Osteocyte (in vitro differentiated cells): ENCODE data around the gene LRRC36. TPM values are rescaled to one million over a fixed set of nuclear protein-coding genes. Genes with fewer than 3 reads are reported as not detected.
"Not testable (repeated sequence)": the region's sequence is repeated elsewhere in the genome, so short reads cannot be mapped to it uniquely, and the experiment has no call there.

ENCODE experiments used
- DNase-seq: peaks from one replicate; pipeline ENCODE4 v3.0.0; 2021; ENCODE audit warnings: mixed read lengths; ENCODE audit not compliant: unreplicated experiment; ENCODE audit errors: extremely low spot score
- H3K27ac Mint-ChIP-seq: one replicate; pipeline ENCODE4 v1.8.0; 2021; ENCODE audit warnings: mild to moderate bottlenecking, mixed read lengths; ENCODE audit not compliant: unreplicated experiment
- H3K27me3 Mint-ChIP-seq: one replicate; pipeline ENCODE4 v1.8.0; 2021; ENCODE audit warnings: mixed read lengths; ENCODE audit not compliant: unreplicated experiment
- H3K36me3 Mint-ChIP-seq: one replicate; pipeline ENCODE4 v1.8.0; 2021; ENCODE audit warnings: mixed read lengths; ENCODE audit not compliant: unreplicated experiment
- H3K4me1 Mint-ChIP-seq: one replicate; pipeline ENCODE4 v1.8.0; 2021; ENCODE audit warnings: mixed read lengths; ENCODE audit not compliant: unreplicated experiment
- H3K4me3 Mint-ChIP-seq: one replicate; pipeline ENCODE4 v1.8.0; 2021; ENCODE audit warnings: mild to moderate bottlenecking, moderate library complexity, mixed read lengths; ENCODE audit not compliant: unreplicated experiment
- H3K9me3 Mint-ChIP-seq: one replicate; pipeline ENCODE4 v1.8.0; 2021; ENCODE audit warnings: mixed read lengths; ENCODE audit not compliant: unreplicated experiment
- CTCF ChIP-seq: fragments of 200-600 bp; sonication (generic); IDR thresholded peaks from 2 replicates; pipeline ENCODE4 v1.5.0; 2021; ENCODE audit warnings: antibody characterized with exemption, mild to moderate bottlenecking, moderate library complexity
- total RNA-seq: library from RNA; stranded (reverse); gene quantifications from 2 replicates; pipeline ENCODE4 v1.2.1, GENCODE V29; 2021

The LRRC36 gene
- total RNA-seq, 1 donor from 2014 or later = not detected

- H3K27me3 Mint-ChIP-seq = peaks cover 57% of the 10 kb centered on the region
- no peaks in the 10 kb centered on the region for H3K9me3 Mint-ChIP-seq
- H3K27ac Mint-ChIP-seq = no peak overlapping the region
- H3K4me3 Mint-ChIP-seq = no peak overlapping the region
- H3K4me1 Mint-ChIP-seq = no peaks in the 10 kb centered on the region
- no peaks in the 10 kb centered on the region for H3K36me3 Mint-ChIP-seq
- TF ChIP-seq CTCF = no peak
- no peak for DNase-seq
Measured at GRCh38 chr16:67357561-67357960, 30.9 kb downstream of the LRRC36 start.

- not testable (repeated sequence) for H3K9me3 Mint-ChIP-seq, H3K4me1 Mint-ChIP-seq, DNase-seq, H3K36me3 Mint-ChIP-seq, H3K27ac Mint-ChIP-seq, H3K4me3 Mint-ChIP-seq
- peaks cover 63% of the 10 kb centered on the region for H3K27me3 Mint-ChIP-seq
Measured at GRCh38 chr16:67359540-67360269, 33.1 kb downstream of the LRRC36 start.

GRCh38 chr16:67361038-67361437, 34.4 kb downstream of the LRRC36 start:
- no peak for DNase-seq
- no peak overlapping the region for H3K4me3 Mint-ChIP-seq
- TF ChIP-seq CTCF = no peak
- H3K9me3 Mint-ChIP-seq = no peaks in the 10 kb centered on the region
- H3K27me3 Mint-ChIP-seq = peaks cover 65% of the 10 kb centered on the region
- no peak overlapping the region for H3K27ac Mint-ChIP-seq
- H3K4me1 Mint-ChIP-seq = no peaks in the 10 kb centered on the region
- H3K36me3 Mint-ChIP-seq = no peaks in the 10 kb centered on the region

- Mint-ChIP-seq H3K9me3 (no peaks in the 10 kb centered on the region), H3K27ac (no peak overlapping the region), H3K36me3 (no peaks in the 10 kb centered on the region), H3K4me3 (no peak overlapping the region), H3K27me3 (peaks cover 45% of the 10 kb centered on the region), H3K4me1 (no peaks in the 10 kb centered on the region)
- TF ChIP-seq CTCF = no peak
- DNase-seq = no peak
Measured at GRCh38 chr16:67364600-67365235, 38.1 kb downstream of the LRRC36 start.

- DNase-seq = no peak
- Mint-ChIP-seq H3K9me3 (no peaks in the 10 kb centered on the region), H3K27ac (no peak overlapping the region), H3K4me3 (no peak overlapping the region), H3K36me3 (no peaks in the 10 kb centered on the region), H3K4me1 (no peaks in the 10 kb centered on the region), H3K27me3 (peaks cover 17% of the 10 kb centered on the region)
- no peak for TF ChIP-seq CTCF
Measured at GRCh38 chr16:67370661-67371060, 44.0 kb downstream of the LRRC36 start.
